A549 (cell line): ENCODE measurements around the gene GPATCH2. TPM values are rescaled to one million over a fixed set of nuclear protein-coding genes. Genes with fewer than 3 reads are reported as not detected.

Source experiments
- ATAC-seq, 2 experiments: fragments of 200-7000 bp in 1 of 2; fragments of >200 bp in 1 of 2; cut with Nextera tagmentation in 1 of 2; cut with Tn5 transposase in 1 of 2; 3 replicates each; pipeline versions ENCODE4 v1.8.0 to v1.9.1; 2018 to 2020; ENCODE audit warnings: mild to moderate bottlenecking in 1 of 2, moderate library complexity in 1 of 2
- CTCF ChIA-PET: fragments of 300-600 bp; sonication (Branson Sonifier 250); formaldehyde crosslinking; extraction: SDS; loops from one replicate; lab custom pipeline; 2021; ENCODE audit warnings: antibody characterized with exemption, inconsistent platforms; lab: Yijun Ruan, JAX
- POLR2A ChIA-PET: fragments of 350-600 bp; formaldehyde crosslinking; extraction: SDS; loops from one replicate; lab custom pipeline; 2021; ENCODE audit warnings: antibody characterized with exemption, inconsistent platforms; lab: Yijun Ruan, JAX
- DNase-seq, 2 experiments: peaks; one replicate each; pipeline versions ENCODE4 v3.0.0 to v3.0.0-alpha.2; 2011 to 2016; ENCODE audit warnings: low read depth in 1 of 2, low spot score in 1 of 2
- FAIRE-seq: peaks from 2 replicates; lab custom pipeline; 2011; peaks lifted over from hg19 to GRCh38; lab: Jason Lieb, UNC
- H3K27ac ChIP-seq, 2 experiments: fragments of >200 bp; sonication (Bioruptor Twin); formaldehyde crosslinking; 3 replicates each; pipeline ENCODE4 v1.5.1; 2016 to 2017
- H3K4me1 ChIP-seq: fragments of >200 bp; sonication (Bioruptor Twin); formaldehyde crosslinking; 3 replicates; pipeline ENCODE4 v1.6.1; 2016
- H3K4me2 ChIP-seq: fragments of >200 bp; sonication (Bioruptor Twin); formaldehyde crosslinking; 3 replicates; pipeline ENCODE4 v1.6.1; 2016
- H3K4me3 ChIP-seq: fragments of >200 bp; sonication (Bioruptor Twin); formaldehyde crosslinking; 3 replicates; pipeline ENCODE4 v1.5.1; 2016
- H3K9me3 ChIP-seq: fragments of >200 bp; sonication (Bioruptor Twin); formaldehyde crosslinking; 3 replicates; pipeline ENCODE4 v1.6.1; 2016
- ATOH8 ChIP-seq: fragments of 250-450 bp; sonication (Bioruptor Pico); IDR thresholded peaks from 2 replicates; pipeline ENCODE4 v1.5.0; 2020; ENCODE audit warnings: low read depth, mild to moderate bottlenecking, moderate library complexity
- CBX8 ChIP-seq: fragments of 200-600 bp; sonication (generic); IDR thresholded peaks from 2 replicates; pipeline ENCODE4 v1.6.1; 2016
- CEBPB ChIP-seq, 2 experiments: fragments of >200 bp in 1 of 2; sonication (Bioruptor Twin) in 1 of 2; formaldehyde crosslinking in 1 of 2; IDR thresholded peaks; 2 replicates each; pipeline ENCODE4 v1.6.1; 2012 to 2016
- ELK1 ChIP-seq: fragments of 150-350 bp; IDR thresholded peaks from 2 replicates; pipeline ENCODE4 v1.6.1; 2014; ENCODE audit warnings: low read depth, mild to moderate bottlenecking, low read length
- FOSB ChIP-seq: fragments of 250-450 bp; sonication (Bioruptor Pico); IDR thresholded peaks from 2 replicates; pipeline ENCODE4 v1.5.0; 2020; ENCODE audit warnings: mild to moderate bottlenecking, moderate library complexity
- FOXS1 ChIP-seq: fragments of 250-450 bp; sonication (Bioruptor Pico); IDR thresholded peaks from 2 replicates; pipeline ENCODE4 v1.5.0; 2020; ENCODE audit warnings: mild to moderate bottlenecking, moderate library complexity
- GATA3 ChIP-seq: IDR thresholded peaks from 2 replicates; pipeline ENCODE4 v1.6.1; 2012; ENCODE audit warnings: borderline replicate concordance
- HDAC2 ChIP-seq: fragments of 200-600 bp; sonication (generic); IDR thresholded peaks from 2 replicates; pipeline ENCODE4 v1.6.1; 2016
- HEYL ChIP-seq: fragments of 250-450 bp; sonication (Bioruptor Pico); IDR thresholded peaks from 2 replicates; pipeline ENCODE4 v1.8.0; 2021; ENCODE audit warnings: mild to moderate bottlenecking, moderate library complexity
- HOXB13 ChIP-seq: fragments of 250-450 bp; sonication (Bioruptor Pico); IDR thresholded peaks from 2 replicates; pipeline ENCODE4 v1.5.0; 2020; ENCODE audit warnings: low read depth, mild to moderate bottlenecking, moderate library complexity
- HOXB5 ChIP-seq: fragments of 250-450 bp; sonication (Bioruptor Pico); IDR thresholded peaks from 2 replicates; pipeline ENCODE4 v1.5.0; 2020; ENCODE audit warnings: mild to moderate bottlenecking, moderate library complexity
- JUN ChIP-seq, 2 experiments: fragments of >200 bp; sonication (Bioruptor Twin); formaldehyde crosslinking; IDR thresholded peaks; 2 replicates in 1 of 2; 3 replicates in 1 of 2; pipeline ENCODE4 v1.6.1; 2016 to 2017
- KDM1A ChIP-seq: fragments of 200-600 bp; sonication (generic); IDR thresholded peaks from 2 replicates; pipeline ENCODE4 v1.6.1; 2016; ENCODE audit warnings: low read depth, mild to moderate bottlenecking
- MAFK ChIP-seq: fragments of 450-650 bp; IDR thresholded peaks from 2 replicates; pipeline ENCODE4 v1.6.1; 2014; ENCODE audit not compliant: partially characterized antibody
- MYC ChIP-seq: IDR thresholded peaks from 2 replicates; pipeline ENCODE4 v1.6.1; 2012; ENCODE audit warnings: mild to moderate bottlenecking, inconsistent platforms, low read length, improper control_type of control experiment, borderline replicate concordance
- NFE2L2 ChIP-seq: fragments of 150-350 bp; conservative IDR thresholded peaks from 2 replicates; pipeline ENCODE4 v1.6.1; 2014; ENCODE audit warnings: low read length
- NPAS2 ChIP-seq: fragments of 250-450 bp; sonication (Bioruptor Pico); IDR thresholded peaks from 2 replicates; pipeline ENCODE4 v1.8.0; 2022; ENCODE audit warnings: mild to moderate bottlenecking, moderate library complexity, borderline replicate concordance
- NR3C1 ChIP-seq: fragments of >200 bp; sonication (Bioruptor Twin); formaldehyde crosslinking; IDR thresholded peaks from 3 replicates; pipeline ENCODE4 v1.6.1; 2017
- RAD21 ChIP-seq, 2 experiments: fragments of >200 bp in 1 of 2; sonication (Bioruptor Twin) in 1 of 2; formaldehyde crosslinking in 1 of 2; IDR thresholded peaks in 1 of 2; conservative IDR thresholded peaks in 1 of 2; 2 replicates in 1 of 2; 3 replicates in 1 of 2; pipeline ENCODE4 v1.6.1; 2012 to 2018; ENCODE audit warnings: inconsistent platforms in 1 of 2
- RCOR1 ChIP-seq: fragments of 150-350 bp; IDR thresholded peaks from 2 replicates; pipeline ENCODE4 v1.6.1; 2014; ENCODE audit warnings: antibody characterized with exemption, low read length, low read depth
- RFX5 ChIP-seq: fragments of 450-650 bp; IDR thresholded peaks from 2 replicates; pipeline ENCODE4 v1.7.1; 2014; ENCODE audit warnings: antibody characterized with exemption, mild to moderate bottlenecking, moderate library complexity
- RNF2 ChIP-seq: fragments of 200-600 bp; sonication (generic); IDR thresholded peaks from 2 replicates; pipeline ENCODE4 v1.6.1; 2016; ENCODE audit warnings: low read depth, mild to moderate bottlenecking, antibody characterized with exemption, moderate library complexity, borderline replicate concordance
- SREBF2 ChIP-seq: fragments of 450-650 bp; IDR thresholded peaks from 2 replicates; pipeline ENCODE4 v1.6.1; 2014; ENCODE audit warnings: mild to moderate bottlenecking, moderate library complexity
- TFCP2L1 ChIP-seq: fragments of 250-450 bp; sonication (Bioruptor Pico); IDR thresholded peaks from 2 replicates; pipeline ENCODE4 v1.5.0; 2021; ENCODE audit warnings: mild to moderate bottlenecking
- TP53 ChIP-seq: fragments of 250-450 bp; sonication (Bioruptor Pico); IDR thresholded peaks from 2 replicates; pipeline ENCODE4 v1.5.0; 2021; ENCODE audit warnings: mild to moderate bottlenecking, moderate library complexity
- ZC3H11A ChIP-seq: fragments of 450-650 bp; IDR thresholded peaks from 2 replicates; pipeline ENCODE4 v1.6.1; 2014; ENCODE audit warnings: antibody characterized with exemption, mild to moderate bottlenecking
- ZSCAN20 ChIP-seq: fragments of 250-450 bp; sonication (Bioruptor Pico); IDR thresholded peaks from 2 replicates; pipeline ENCODE4 v1.8.0; 2022; ENCODE audit warnings: mild to moderate bottlenecking, moderate library complexity
- WGBS: methylation state at CpG from one replicate; pipeline ENCODE4 v1.1.6; 2017; ENCODE audit errors: missing lambda C conversion rate; 5-methylcytosine and 5-hydroxymethylcytosine counted together
- polyA plus RNA-seq, 4 experiments: library from polyadenylated mRNA; depleted of rRNA in 3 of 4; stranded (reverse); fragments of >200 nt; fragmentation: RNase III in 1 of 4; extraction: RNeasy Plus Mini Kit Qiagen cat#74134 plus additional on column Dnase treatment in 1 of 4; gene quantifications; 2 replicates in 3 of 4; 3 replicates in 1 of 4; pipeline ENCODE4 v1.2.3, GENCODE V29; 2011 to 2017
- TF ChIP-seq, protein P1 (sequence below): fragments of >200 bp; sonication (Bioruptor Twin); formaldehyde crosslinking; IDR thresholded peaks from 3 replicates; pipeline ENCODE4 v1.6.1; 2016
- TF ChIP-seq, protein P2 (sequence below): IDR thresholded peaks from 2 replicates; pipeline ENCODE4 v1.6.1; 2012

Gene GPATCH2
- polyA plus RNA-seq, 2 of the 4 experiments (the other 2 are of a cell fraction): 10.8 to 18.6 TPM

GRCh38 chr1:217627431-217627830, 3.5 kb downstream of the GPATCH2 start (continued):
- TF ChIP-seq SREBF2: no peak
- TF ChIP-seq, all 56 proteins: peak for 0

- TF ChIP-seq TFCP2L1 (CRISPR knock-in tag) (no peak), ELK1 (no peak), KDM1A (no peak), HOXB13 (CRISPR knock-in tag) (no peak), FOSB (no peak), CBX8 (no peak), RCOR1 (no peak), SREBF2 (no peak), RFX5 (no peak), MYC (no peak), TP53 (CRISPR knock-in tag) (no peak), ATOH8 (no peak), NR3C1 (no peak), JUN (IDR thresholded peaks at IDR 0.05) (no peak)
- Histone ChIP-seq H3K9me3 (no peaks in the 10 kb centered on the region), H3K4me2 (no peak overlapping the region), H3K4me1 (peaks cover 16% of the 10 kb centered on the region; the same call in 2 of the 3 replicates), H3K27ac (no peak overlapping the region), H3K4me3 (no peak overlapping the region)
- FAIRE-seq (no peak), DNase-seq (no peak), ATAC-seq (no peak)
- POLR2A ChIA-PET: no interaction called here
- WGBS: 98% methylated on average over 2 of the region's 2 CpGs
- CTCF ChIA-PET: no interaction called here
Observed at GRCh38 chr1:217626321-217626720, 4.6 kb downstream of the GPATCH2 start.

DNA sequence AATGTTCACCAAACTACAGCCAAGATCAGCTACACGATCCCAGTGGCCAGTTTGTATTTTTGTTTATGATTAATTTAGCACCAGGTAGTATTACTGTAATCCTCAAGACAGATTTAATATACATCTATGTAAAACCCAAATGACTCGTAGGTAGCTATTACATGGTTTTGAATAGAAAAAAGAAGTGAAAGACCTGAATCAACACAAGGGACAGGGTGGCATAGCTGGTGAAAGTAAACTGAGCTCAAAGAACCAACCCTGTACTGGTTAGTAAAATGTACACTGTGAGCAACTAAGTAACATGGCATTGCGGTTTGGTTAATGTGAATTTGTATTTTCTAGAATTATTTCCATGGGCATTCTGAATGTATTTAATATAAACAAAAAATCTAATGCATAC, 8.8 kb downstream of the GPATCH2 start:
- WGBS: 85% methylated on average over 3 of the region's 3 CpGs
- no peak overlapping the region for H3K27ac ChIP-seq
- H3K4me3 ChIP-seq: no peak overlapping the region
- ATAC-seq (no peak), FAIRE-seq (no peak), DNase-seq (no peak)
- H3K9me3 ChIP-seq: no peaks in the 10 kb centered on the region
- H3K4me1 ChIP-seq: no peaks in the 10 kb centered on the region
- POLR2A ChIA-PET: no interaction called here
- CTCF ChIA-PET: no interaction called here
- H3K4me2 ChIP-seq: no peak overlapping the region
- TF ChIP-seq HDAC2 (no peak), GATA3 (no peak), MAFK (no peak), FOXS1 (CRISPR knock-in tag) (no peak), HOXB5 (CRISPR knock-in tag) (no peak), NFE2L2 (no peak), ZSCAN20 (CRISPR knock-in tag) (no peak), ATOH8 (no peak), HEYL (CRISPR knock-in tag) (no peak), CEBPB (IDR thresholded peaks at IDR 0.05) (no peak), JUN (IDR thresholded peaks at IDR 0.05) (no peak), RNF2 (no peak), SREBF2 (no peak), NPAS2 (no peak), HOXB13 (CRISPR knock-in tag) (no peak), ELK1 (no peak), ZC3H11A (no peak), RAD21 (conservative IDR thresholded peaks at IDR 0.05 in 1 of 2, IDR thresholded peaks at IDR 0.05 in 1 of 2) (no peak)
- TF ChIP-seq, protein P1, sequence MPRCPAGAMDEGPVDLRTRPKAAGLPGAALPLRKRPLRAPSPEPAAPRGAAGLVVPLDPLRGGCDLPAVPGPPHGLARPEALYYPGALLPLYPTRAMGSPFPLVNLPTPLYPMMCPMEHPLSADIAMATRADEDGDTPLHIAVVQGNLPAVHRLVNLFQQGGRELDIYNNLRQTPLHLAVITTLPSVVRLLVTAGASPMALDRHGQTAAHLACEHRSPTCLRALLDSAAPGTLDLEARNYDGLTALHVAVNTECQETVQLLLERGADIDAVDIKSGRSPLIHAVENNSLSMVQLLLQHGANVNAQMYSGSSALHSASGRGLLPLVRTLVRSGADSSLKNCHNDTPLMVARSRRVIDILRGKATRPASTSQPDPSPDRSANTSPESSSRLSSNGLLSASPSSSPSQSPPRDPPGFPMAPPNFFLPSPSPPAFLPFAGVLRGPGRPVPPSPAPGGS: no peak
- TF ChIP-seq, protein P2, sequence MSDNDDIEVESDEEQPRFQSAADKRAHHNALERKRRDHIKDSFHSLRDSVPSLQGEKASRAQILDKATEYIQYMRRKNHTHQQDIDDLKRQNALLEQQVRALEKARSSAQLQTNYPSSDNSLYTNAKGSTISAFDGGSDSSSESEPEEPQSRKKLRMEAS: no peak
